Endometrial microvascular endothelial cells (primary cell): ENCODE measurements around the gene MDM4. TPM values are rescaled to one million over a fixed set of nuclear protein-coding genes. Genes with fewer than 3 reads are reported as not detected.

ENCODE experiments used
- in situ Hi-C: cut with HindIII; loops from 2 replicates; pipeline ENCODE4 v1.10.0; 2017; ENCODE audit warnings: low sequenced_read_pairs, low pct_unique_long_range_greater_than_20kb; ENCODE audit errors: inconsistent ontology term
- total RNA-seq: library from RNA; depleted of rRNA; stranded (reverse); fragments of >200 nt; gene quantifications from one replicate; pipeline ENCODE4 v1.2.3, GENCODE V29; 2015; ENCODE audit errors: inconsistent ontology term

Gene MDM4
- total RNA-seq, 1 donor from 2014 or later = 13.8 TPM

GRCh38 chr1:204592246-204592948 is 76.2 kb downstream of the MDM4 start:
- in situ Hi-C loops = no loop called here

DNA sequence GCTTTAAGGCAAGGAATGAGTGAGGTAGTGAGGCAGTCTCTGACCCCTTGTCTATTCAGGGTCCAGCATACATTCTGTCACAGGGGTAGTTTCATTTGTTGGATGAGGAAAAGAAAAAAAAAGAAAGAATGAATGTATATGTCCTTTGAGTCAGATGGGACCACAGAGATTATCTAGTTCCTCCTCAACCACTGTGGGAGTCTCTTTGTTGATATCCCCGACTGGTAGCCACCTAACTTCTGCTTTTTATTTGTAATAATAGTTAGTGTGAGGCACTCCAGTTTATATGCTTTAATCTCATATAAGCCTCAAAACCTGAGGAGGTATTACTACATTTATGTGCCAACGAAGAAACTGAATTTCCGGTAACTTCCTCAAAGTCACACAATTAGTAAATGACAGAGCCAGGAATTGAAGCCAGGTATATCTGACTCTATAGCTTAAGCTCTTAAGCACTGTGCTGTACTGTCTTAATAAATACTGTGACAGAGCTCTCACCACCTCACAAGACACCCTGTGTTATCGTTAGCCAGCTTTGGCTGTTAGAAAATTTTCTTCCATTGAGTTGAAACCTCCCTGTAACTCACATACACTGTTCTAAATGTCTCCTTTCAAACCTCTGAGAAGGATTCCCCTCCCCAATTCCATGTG is 82.2 kb downstream of the MDM4 start:
- in situ Hi-C loops = no loop called here

DNA sequence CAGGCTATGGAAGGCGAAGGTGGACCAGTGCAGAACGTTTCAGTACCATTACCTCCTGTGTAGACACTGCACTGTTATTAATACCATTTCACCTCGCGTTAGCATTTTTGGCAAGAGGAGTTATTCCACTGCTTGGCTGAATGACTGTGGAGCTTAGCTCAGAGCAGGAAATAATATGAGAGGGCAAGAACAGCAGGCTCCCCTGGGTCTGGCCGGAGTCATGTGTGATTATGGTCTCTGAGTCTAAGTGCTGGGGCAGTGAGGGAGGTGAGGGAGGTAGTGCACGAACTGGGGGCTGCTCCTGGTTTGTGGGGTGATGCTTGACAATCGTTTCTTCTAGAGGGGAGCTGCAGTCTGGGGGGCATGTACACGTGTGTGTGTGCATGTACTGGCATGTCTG is 82.9 kb downstream of the MDM4 start:
- in situ Hi-C loops = no loop called here

GRCh38 chr1:204599596-204599995 is 83.4 kb downstream of the MDM4 start:
- in situ Hi-C loops = no loop called here

DNA sequence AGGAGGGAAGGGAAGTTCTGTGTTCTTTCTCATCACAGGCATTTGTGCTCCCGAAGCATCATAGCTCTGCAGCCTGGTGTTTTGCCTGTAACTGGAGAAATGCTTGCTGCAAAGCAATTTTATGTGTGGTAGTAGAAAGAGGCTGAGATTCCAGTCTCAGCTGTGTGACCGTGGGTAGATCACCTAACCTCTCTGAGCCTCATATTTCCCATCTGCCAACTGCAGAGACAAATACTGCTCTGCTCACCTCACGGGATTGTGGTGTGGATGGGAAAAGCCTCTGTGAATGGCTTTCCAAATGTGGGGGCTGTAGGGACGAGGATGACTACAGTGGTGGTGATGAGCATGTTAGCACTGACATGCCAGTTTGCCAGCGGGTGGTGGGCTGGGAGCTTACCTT is 84.0 kb downstream of the MDM4 start:
- in situ Hi-C loops = no loop called here

DNA sequence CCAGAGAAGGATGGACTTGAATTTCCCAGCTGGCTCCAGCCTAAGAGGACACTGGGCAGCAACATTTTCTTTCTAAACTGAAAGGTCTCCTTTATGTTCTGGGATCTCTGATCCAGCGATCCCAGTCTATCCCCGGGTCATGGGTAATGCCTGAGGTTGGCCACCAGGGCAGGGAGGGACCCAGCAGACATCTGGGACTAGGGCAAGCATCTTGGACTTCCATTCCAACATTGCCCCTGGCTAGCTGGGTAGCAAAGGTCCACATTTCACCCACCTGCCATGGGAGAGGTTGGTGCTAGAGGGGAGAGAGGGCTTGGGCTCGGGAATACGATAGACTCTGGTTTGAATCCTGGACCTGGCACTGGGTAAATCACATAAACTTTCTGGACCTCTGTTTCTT is 84.8 kb downstream of the MDM4 start:
- in situ Hi-C loops = no loop called here

- in situ Hi-C loops = no loop called here
Observed at GRCh38 chr1:204602111-204602579, 85.9 kb downstream of the MDM4 start.

GRCh38 chr1:204602871-204603542 is 86.8 kb downstream of the MDM4 start:
- in situ Hi-C loops = no loop called here

DNA sequence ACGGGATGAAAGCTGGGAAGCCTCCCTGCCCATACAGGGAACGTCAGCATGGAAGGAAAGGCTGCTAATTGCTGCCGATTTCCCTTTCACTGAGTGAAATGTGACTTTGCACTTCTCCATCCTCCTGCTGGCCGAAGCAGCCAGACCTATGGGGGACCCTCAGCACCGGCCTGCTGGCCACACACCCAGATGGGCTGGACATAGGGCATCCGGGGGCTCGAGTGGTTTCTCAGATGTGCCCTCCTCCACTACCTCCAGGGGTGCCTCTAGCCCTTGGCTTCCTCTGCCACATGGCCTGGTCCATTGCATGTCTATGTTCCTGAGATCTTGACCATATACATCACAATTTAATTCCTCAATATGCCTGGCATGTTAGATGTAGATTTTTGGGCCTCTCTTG is 89.6 kb downstream of the MDM4 start:
- in situ Hi-C loops = no loop called here

Other genes starting within 250 kb of the MDM4 start
- 2.2 TPM for gene PLEKHA6, start 156.5 kb upstream of the MDM4 start, total RNA-seq
- 39.4 TPM for gene PPP1R15B, start 104.6 kb upstream of the MDM4 start, total RNA-seq
- 14.9 TPM for gene PIK3C2B, start 21.6 kb upstream of the MDM4 start, total RNA-seq
- gene LRRN2, start 169.3 kb downstream of the MDM4 start, total RNA-seq = not detected